ENCODE measurements around the gene MYCL. TPM values are rescaled to one million over a fixed set of nuclear protein-coding genes. Genes with fewer than 3 reads are reported as not detected.

Gene MYCL
- total and polyA plus RNA-seq, 10 of the 15 experiments (the other 5 are each of a cell fraction or from before 2014, with no cell fraction given) = 0.11 to 1.4 (median 0.40) TPM; not detected in 1

- in situ Hi-C loops (cut with MboI) (no loop called here), intact Hi-C loops (cut with micrococcal nuclease; ENCODE audit: unreplicated experiment) (no loop called here)
- Histone ChIP-seq H3K27ac (ENCODE audit: control insufficient read depth, insufficient read depth) (no peak overlapping the region), H3K36me3 (ENCODE audit: control insufficient read depth in 2 of 2, insufficient read depth in 2 of 2, low read length in 1 of 2) (peaks cover 0 to 2% of the 10 kb centered on the region in 2 experiments; a peak in 3 of 4 replicates), H4K20me1 (ENCODE audit: control insufficient read depth, insufficient read depth) (no peaks in the 10 kb centered on the region), H3K9ac (ENCODE audit: control insufficient read depth, insufficient read depth, low read length) (no peak overlapping the region), H3K4me2 (ENCODE audit: control insufficient read depth, insufficient read depth) (no peak overlapping the region), H2AFZ (ENCODE audit: control insufficient read depth, low read depth, low read length) (no peak overlapping the region), H3K27me3 (replicated peaks in 1 of 2; ENCODE audit: control insufficient read depth in 2 of 2, insufficient read depth in 2 of 2, low read length in 1 of 2) (no peaks in the 10 kb centered on the region), H3K79me2 (ENCODE audit: control insufficient read depth, insufficient read depth, low read length) (peaks cover 23% of the 10 kb centered on the region), H3K4me3 (no peak overlapping the region), H3K9me3 (replicated peaks; ENCODE audit: control insufficient read depth, insufficient read depth, low read length) (no peaks in the 10 kb centered on the region), H3K4me1 (ENCODE audit: control insufficient read depth, insufficient read depth, low read length) (no peaks in the 10 kb centered on the region)
- RAD21 ChIA-PET (ENCODE audit: unreplicated experiment) = no interaction called here
- DNase-seq (ENCODE audit: low read depth, low spot score) (no peak), ATAC-seq (no peak), FAIRE-seq (peak; percentile 49)
- POLR2A ChIA-PET = no interaction called here
- TF ChIP-seq BCL3 (IDR thresholded peaks at IDR 0.05; ENCODE audit: borderline replicate concordance, insufficient read depth, low read depth, low read length, poor library complexity, severe bottlenecking) (no peak), IRF4 (IDR thresholded peaks at IDR 0.05; ENCODE audit: low read depth, low read length) (no peak), NFIC (IDR thresholded peaks at IDR 0.05; ENCODE audit: low read depth, low read length) (no peak), HDGF (IDR thresholded peaks at IDR 0.05) (no peak)
- SMC1A ChIA-PET (ENCODE audit: uncharacterized antibody, unreplicated experiment) = no interaction called here
- WGBS (ENCODE audit: insufficient coverage, insufficient replicate concordance, low lambda C conversion rate, missing lambda C conversion rate) = 57% methylated on average over 2 of the region's 2 CpGs
- CTCF ChIA-PET = interaction anchor here (0.6 kb wide), 1 partner anchor 91 kb away, joined by 3 read pairs; no protein-coding TSS in a partner anchor
- BruUV-seq (replicated peaks) = no TSS peak
These were observed 35.0 kb downstream of the MYCL start for GRCh38 chr1:39866767-39867166.

- H4K20me1 ChIP-seq (ENCODE audit: control insufficient read depth, insufficient read depth) = no peaks in the 10 kb centered on the region
- no peak for ATAC-seq
- H3K9ac ChIP-seq (ENCODE audit: control insufficient read depth, insufficient read depth, low read length) = no peak overlapping the region
- no peak for DNase-seq (ENCODE audit: low read depth, low spot score)
- SMC1A ChIA-PET (ENCODE audit: uncharacterized antibody, unreplicated experiment) = no interaction called here
- H3K4me3 ChIP-seq = no peak overlapping the region
- H3K27me3 ChIP-seq (replicated peaks in 1 of 2; ENCODE audit: control insufficient read depth in 2 of 2, insufficient read depth in 2 of 2, low read length in 1 of 2) = no peaks in the 10 kb centered on the region
- no peaks in the 10 kb centered on the region for H3K9me3 ChIP-seq (replicated peaks; ENCODE audit: control insufficient read depth, insufficient read depth, low read length)
- intact Hi-C loops (cut with micrococcal nuclease; ENCODE audit: unreplicated experiment) = no loop called here
- no peak overlapping the region for H3K27ac ChIP-seq (ENCODE audit: control insufficient read depth, insufficient read depth)
- POLR2A ChIA-PET = no interaction called here
- H3K4me1 ChIP-seq (ENCODE audit: control insufficient read depth, insufficient read depth, low read length) = no peaks in the 10 kb centered on the region
- in situ Hi-C loops (cut with MboI) = no loop called here
- H3K36me3 ChIP-seq (ENCODE audit: control insufficient read depth in 2 of 2, insufficient read depth in 2 of 2, low read length in 1 of 2) = peaks cover 0 to 2% of the 10 kb centered on the region in 2 experiments; a peak in 3 of 4 replicates
- no peak for TF ChIP-seq NFYB (IDR thresholded peaks at IDR 0.05; ENCODE audit: insufficient read depth, low read depth, low read length)
- TF ChIP-seq ZNF622 (IDR thresholded peaks at IDR 0.05) = no peak
- no peak for TF ChIP-seq BRCA1 (IDR thresholded peaks at IDR 0.05; ENCODE audit: low read depth, low read length)
- TF ChIP-seq, protein P1, sequence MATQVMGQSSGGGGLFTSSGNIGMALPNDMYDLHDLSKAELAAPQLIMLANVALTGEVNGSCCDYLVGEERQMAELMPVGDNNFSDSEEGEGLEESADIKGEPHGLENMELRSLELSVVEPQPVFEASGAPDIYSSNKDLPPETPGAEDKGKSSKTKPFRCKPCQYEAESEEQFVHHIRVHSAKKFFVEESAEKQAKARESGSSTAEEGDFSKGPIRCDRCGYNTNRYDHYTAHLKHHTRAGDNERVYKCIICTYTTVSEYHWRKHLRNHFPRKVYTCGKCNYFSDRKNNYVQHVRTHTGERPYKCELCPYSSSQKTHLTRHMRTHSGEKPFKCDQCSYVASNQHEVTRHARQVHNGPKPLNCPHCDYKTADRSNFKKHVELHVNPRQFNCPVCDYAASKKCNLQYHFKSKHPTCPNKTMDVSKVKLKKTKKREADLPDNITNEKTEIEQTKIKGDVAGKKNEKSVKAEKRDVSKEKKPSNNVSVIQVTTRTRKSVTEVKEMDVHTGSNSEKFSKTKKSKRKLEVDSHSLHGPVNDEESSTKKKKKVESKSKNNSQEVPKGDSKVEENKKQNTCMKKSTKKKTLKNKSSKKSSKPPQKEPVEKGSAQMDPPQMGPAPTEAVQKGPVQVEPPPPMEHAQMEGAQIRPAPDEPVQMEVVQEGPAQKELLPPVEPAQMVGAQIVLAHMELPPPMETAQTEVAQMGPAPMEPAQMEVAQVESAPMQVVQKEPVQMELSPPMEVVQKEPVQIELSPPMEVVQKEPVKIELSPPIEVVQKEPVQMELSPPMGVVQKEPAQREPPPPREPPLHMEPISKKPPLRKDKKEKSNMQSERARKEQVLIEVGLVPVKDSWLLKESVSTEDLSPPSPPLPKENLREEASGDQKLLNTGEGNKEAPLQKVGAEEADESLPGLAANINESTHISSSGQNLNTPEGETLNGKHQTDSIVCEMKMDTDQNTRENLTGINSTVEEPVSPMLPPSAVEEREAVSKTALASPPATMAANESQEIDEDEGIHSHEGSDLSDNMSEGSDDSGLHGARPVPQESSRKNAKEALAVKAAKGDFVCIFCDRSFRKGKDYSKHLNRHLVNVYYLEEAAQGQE (IDR thresholded peaks at IDR 0.05; ENCODE audit: low read depth, low read length) = no peak
- no peak for TF ChIP-seq POLR2A (IDR thresholded peaks at IDR 0.05; ENCODE audit: low read depth, low read length)
- 38% methylated on average over 1 of the region's 1 CpG for WGBS (ENCODE audit: insufficient coverage, insufficient replicate concordance, low lambda C conversion rate, missing lambda C conversion rate)
- H3K4me2 ChIP-seq (ENCODE audit: control insufficient read depth, insufficient read depth) = no peak overlapping the region
- H2AFZ ChIP-seq (ENCODE audit: control insufficient read depth, low read depth, low read length) = no peak overlapping the region
- CTCF ChIA-PET = no interaction called here
- RAD21 ChIA-PET (ENCODE audit: unreplicated experiment) = no interaction called here
- no peak for FAIRE-seq
- peaks cover 21% of the 10 kb centered on the region for H3K79me2 ChIP-seq (ENCODE audit: control insufficient read depth, insufficient read depth, low read length)
- no TSS peak for BruUV-seq (replicated peaks)
These were observed 36.0 kb downstream of the MYCL start for GRCh38 chr1:39865762-39866161.

All from GM12878 (cell line).